Endothelial cell of umbilical vein (primary cell): Measurements from ENCODE around the gene TIMM50. TPM values are rescaled to one million over a fixed set of nuclear protein-coding genes. Genes with fewer than 3 reads are reported as not detected.

ENCODE experiments used
- BruUV-seq: library from RNA; stranded (reverse); fragments of 400-500 nt; replicated peaks from 2 replicates; lab custom pipeline; 2021; lab: Mats Ljungman, UMichigan
- CTCF ChIA-PET: fragments of 300-600, 350-600 bp; sonication (Branson Sonifier 250); formaldehyde crosslinking; loops from one replicate; lab custom pipeline; 2021; ENCODE audit warnings: antibody characterized with exemption, inconsistent platforms; lab: Charles Lee
- POLR2A ChIA-PET: fragments of 300-600, 350-600 bp; sonication (Branson Sonifier 250); formaldehyde crosslinking; loops from one replicate; lab custom pipeline; 2021; ENCODE audit warnings: antibody characterized with exemption, inconsistent platforms; lab: Charles Lee
- DNase-seq: peaks from one replicate; pipeline ENCODE4 v3.0.0-alpha.2; 2011; ENCODE audit warnings: low read depth, low spot score
- FAIRE-seq: peaks from 2 replicates; lab custom pipeline; 2011; peaks lifted over from hg19 to GRCh38; lab: Jason Lieb, UNC
- H2AFZ ChIP-seq: 2 replicates; pipeline ENCODE4 v1.6.0; 2012; ENCODE audit warnings: low read depth, low read length, control low read depth, inconsistent platforms
- H3K27ac ChIP-seq: 2 replicates; pipeline ENCODE4 v1.5.1; 2011; ENCODE audit warnings: low read depth, mild to moderate bottlenecking, control low read depth, low read length, moderate library complexity; ENCODE audit not compliant: insufficient read depth
- H3K27me3 ChIP-seq, 2 experiments: 2 replicates each; pipeline versions ENCODE4 v1.6.0 to v1.6.1; 2011; ENCODE audit warnings: low read length in 2 of 2, mixed read lengths in 1 of 2; ENCODE audit not compliant: control insufficient read depth in 2 of 2, insufficient read depth in 2 of 2
- H3K36me3 ChIP-seq, 2 experiments: 2 replicates in 1 of 2; 3 replicates in 1 of 2; pipeline ENCODE4 v1.5.1; 2011; ENCODE audit warnings: low read length in 2 of 2, mild to moderate bottlenecking in 1 of 2, moderate library complexity in 1 of 2; ENCODE audit not compliant: control insufficient read depth in 2 of 2, insufficient read depth in 2 of 2; ENCODE audit errors: extremely low read depth in 1 of 2
- H3K4me1 ChIP-seq: 3 replicates; pipeline ENCODE4 v1.5.1; 2011; ENCODE audit warnings: mild to moderate bottlenecking, low read length; ENCODE audit not compliant: control insufficient read depth, insufficient read depth; ENCODE audit errors: extremely low read depth
- H3K4me2 ChIP-seq: 2 replicates; pipeline ENCODE4 v1.6.1; 2011; ENCODE audit warnings: low read length, control low read depth, mixed read lengths; ENCODE audit not compliant: insufficient read depth
- H3K4me3 ChIP-seq, 3 experiments: fragments of 200-600 bp in 1 of 3; sonication (generic), shearing (Covaris generic) in 1 of 3; replicated peaks in 1 of 3; 2 replicates each; pipeline ENCODE4 v1.5.1; 2011 to 2016; ENCODE audit warnings: control low read depth in 3 of 3, low read length in 3 of 3, mild to moderate bottlenecking in 2 of 3, inconsistent platforms in 1 of 3, low read depth in 1 of 3, moderate library complexity in 1 of 3; ENCODE audit not compliant: insufficient read depth in 1 of 3
- H3K79me2 ChIP-seq: 2 replicates; pipeline ENCODE4 v1.6.0; 2012; ENCODE audit warnings: low read length, inconsistent platforms; ENCODE audit not compliant: control insufficient read depth, insufficient read depth
- H3K9ac ChIP-seq: replicated peaks from 2 replicates; pipeline ENCODE3; 2011; ENCODE audit warnings: low read length, control low read depth; ENCODE audit not compliant: insufficient read depth; ENCODE audit errors: extremely low read depth
- H3K9me1 ChIP-seq: replicated peaks from 3 replicates; pipeline ENCODE4 v1.6.0; 2011; ENCODE audit warnings: mild to moderate bottlenecking, low read length; ENCODE audit not compliant: control insufficient read depth, insufficient read depth; ENCODE audit errors: extremely low read depth
- H3K9me3 ChIP-seq: replicated peaks from 2 replicates; pipeline ENCODE4 v1.5.1; 2012; ENCODE audit warnings: low read length, inconsistent platforms; ENCODE audit not compliant: control insufficient read depth, insufficient read depth
- H4K20me1 ChIP-seq: replicated peaks from 2 replicates; pipeline ENCODE3; 2011; ENCODE audit warnings: mild to moderate bottlenecking, low read length; ENCODE audit not compliant: control insufficient read depth, insufficient read depth; ENCODE audit errors: extremely low read depth
- CTCF ChIP-seq, 2 donors: IDR thresholded peaks; 1 replicate in 1 of 2; 2 replicates in 1 of 2; pipeline ENCODE4 v1.5.1; 2011; ENCODE audit warnings: low read length in 2 of 2, mild to moderate bottlenecking in 2 of 2, moderate library complexity in 2 of 2, control low read depth in 1 of 2, inconsistent platforms in 1 of 2, low read depth in 1 of 2; ENCODE audit not compliant: insufficient read depth in 1 of 2; ENCODE audit errors: extremely low read depth in 1 of 2
- GATA2 ChIP-seq: IDR thresholded peaks from 2 replicates; pipeline ENCODE4 v1.7.0; 2011; ENCODE audit warnings: low read depth, mild to moderate bottlenecking, moderate library complexity, mixed read lengths, low read length; ENCODE audit not compliant: insufficient read length, insufficient read depth
- JUN ChIP-seq: IDR thresholded peaks from 2 replicates; pipeline ENCODE4 v1.6.1; 2011; ENCODE audit warnings: borderline replicate concordance, low read depth; ENCODE audit not compliant: insufficient read length, insufficient read depth
- MYC ChIP-seq: IDR thresholded peaks from one replicate; pipeline ENCODE4 v1.6.1; 2011; ENCODE audit warnings: mild to moderate bottlenecking, low read depth, low read length
- POLR2AphosphoS5 ChIP-seq: IDR thresholded peaks from 2 replicates; pipeline ENCODE4 v1.6.1; 2012; ENCODE audit warnings: low read depth, mild to moderate bottlenecking, control low read depth, low read length, moderate library complexity; ENCODE audit not compliant: insufficient read depth
- dilution Hi-C: fragments of 300-500 bp; cut with MboI; formaldehyde crosslinking; loops from one replicate; pipeline ENCODE4 v1.15.0; 2019; ENCODE audit warnings: low sequenced_read_pairs; ENCODE audit not compliant: extremely low pct_ligation_motif_present
- intact Hi-C: fragments of 100-400 bp; cut with micrococcal nuclease; formaldehyde crosslinking; loops from one replicate; pipeline ENCODE4 v1.10.0; 2022
- polyA plus RNA-seq, 4 experiments: library from polyadenylated mRNA; depleted of rRNA in 3 of 4; stranded (reverse) in 3 of 4; unstranded in 1 of 4; fragments of >200 nt; gene quantifications; 2 replicates each; pipeline versions ENCODE4 v1.2.1 to v1.2.3, GENCODE V29; 2011 to 2012; ENCODE audit warnings: missing spikeins in 1 of 4
- total RNA-seq: library from RNA; stranded (reverse); gene quantifications from 2 replicates; pipeline ENCODE4 v1.2.3, GENCODE V29; 2021
- TF ChIP-seq, protein P1 (sequence below): IDR thresholded peaks from 2 replicates; pipeline ENCODE4 v1.6.1; 2011; ENCODE audit not compliant: insufficient read depth, insufficient read length

Gene TIMM50
- total and polyA plus RNA-seq, 2 donors (not counting 3 experiments of a cell fraction or from before 2014, with no cell fraction given): 85.7 to 118 TPM

- Histone ChIP-seq H3K9me1 (no peaks in the 10 kb centered on the region), H3K4me3 (no peak overlapping the region), H4K20me1 (no peaks in the 10 kb centered on the region), H3K4me2 (no peak overlapping the region), H3K79me2 (peaks cover 2% of the 10 kb centered on the region), H3K9ac (no peak overlapping the region), H3K4me1 (no peaks in the 10 kb centered on the region), H3K36me3 (peaks cover 17 to 70% of the 10 kb centered on the region in 2 experiments), H3K9me3 (no peaks in the 10 kb centered on the region), H3K27ac (no peak overlapping the region), H3K27me3 (no peaks in the 10 kb centered on the region), H2AFZ (no peak overlapping the region)
- dilution Hi-C loops (no loop called here), intact Hi-C loops (no loop called here)
- TF ChIP-seq GATA2 (no peak), JUN (no peak), MYC (no peak), CTCF (IDR thresholded peaks at IDR 0.05; ENCODE audit: extremely low read depth in 1 of 2, insufficient read depth in 1 of 2, low read depth in 1 of 2, low read length in 2 of 2) (no peak), POLR2AphosphoS5 (no peak)
- TF ChIP-seq, protein P1, sequence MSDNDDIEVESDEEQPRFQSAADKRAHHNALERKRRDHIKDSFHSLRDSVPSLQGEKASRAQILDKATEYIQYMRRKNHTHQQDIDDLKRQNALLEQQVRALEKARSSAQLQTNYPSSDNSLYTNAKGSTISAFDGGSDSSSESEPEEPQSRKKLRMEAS: no peak
- no peak for FAIRE-seq
- BruUV-seq: no TSS peak
- DNase-seq: no peak
- ChIA-PET CTCF (interaction anchor here (1.5 kb wide), 1 partner anchor 76 kb away, joined by 3 read pairs; the partner anchor contains the start of genes MED29 and PAF1), POLR2A (no interaction called here)
These were observed 12.7 kb upstream of the TIMM50 start for GRCh38 chr19:39467941-39468340.
